HFF-Myc (cell line): Measurements from ENCODE around the gene SMARCA2.
A peak's percentile ranks its signal among the peaks of the same experiment; 100 is the strongest.

Source experiments
- DNase-seq: peaks from one replicate; pipeline ENCODE4 v3.0.0-alpha.2; 2011; ENCODE audit warnings: low read depth; ENCODE audit errors: extremely low read depth
- H3K4me3 ChIP-seq: replicated peaks from 2 replicates; pipeline ENCODE4 v1.5.1; 2011; ENCODE audit warnings: low read depth, mild to moderate bottlenecking, control low read depth, low read length
- CTCF ChIP-seq: IDR thresholded peaks from 2 replicates; pipeline ENCODE4 v1.5.1; 2012; ENCODE audit warnings: mild to moderate bottlenecking, low read depth, low read length, control low read depth; ENCODE audit errors: missing control alignments

SMARCA2 gene

GRCh38 chr9:2220036-2220435 lies 204.9 kb downstream of the SMARCA2 start:
- TF ChIP-seq CTCF: no peak
- DNase-seq: no peak
- H3K4me3 ChIP-seq: no peak overlapping the region

GRCh38 chr9:2227144-2227867 lies 212.2 kb downstream of the SMARCA2 start:
- no peak for TF ChIP-seq CTCF
- H3K4me3 ChIP-seq: no peak overlapping the region
- no peak for DNase-seq

- DNase-seq: no peak
- H3K4me3 ChIP-seq: no peak overlapping the region
- TF ChIP-seq CTCF: peak; percentile 60
These were observed 213.0 kb downstream of the SMARCA2 start for GRCh38 chr9:2228132-2228531.

- no peak overlapping the region for H3K4me3 ChIP-seq
- no peak for TF ChIP-seq CTCF
- DNase-seq: no peak
These were observed 213.5 kb downstream of the SMARCA2 start for GRCh38 chr9:2228641-2229040.

GRCh38 chr9:2229109-2229721 lies 214.1 kb downstream of the SMARCA2 start:
- no peak for DNase-seq
- no peak overlapping the region for H3K4me3 ChIP-seq
- no peak for TF ChIP-seq CTCF

- H3K4me3 ChIP-seq: no peak overlapping the region
- DNase-seq: no peak
- TF ChIP-seq CTCF: no peak
These were observed 215.2 kb downstream of the SMARCA2 start for GRCh38 chr9:2230362-2230761.
